PC-9 (cell line): ENCODE measurements around the gene NDST4. TPM values are rescaled to one million over a fixed set of nuclear protein-coding genes. Genes with fewer than 3 reads are reported as not detected.

Experiments
- BruUV-seq: library from RNA; stranded (reverse); fragments of 400-500 nt; replicated peaks from 2 replicates; lab custom pipeline; 2021; lab: Mats Ljungman, UMichigan
- CTCF ChIA-PET: fragments of 300-600 bp; sonication (Branson Sonifier 250); formaldehyde crosslinking; loops from one replicate; lab custom pipeline; 2022; ENCODE audit warnings: antibody characterized with exemption; lab: Charles Lee
- POLR2A ChIA-PET: fragments of 300-600 bp; sonication (Branson Sonifier 250); formaldehyde crosslinking; loops from one replicate; lab custom pipeline; 2022; ENCODE audit warnings: antibody characterized with exemption; ENCODE audit not compliant: unreplicated experiment; lab: Charles Lee
- DNase-seq, 2 experiments: peaks; one replicate each; pipeline versions ENCODE4 v3.0.0 to v3.0.0-alpha.2; 2015 to 2022; ENCODE audit warnings: mixed read lengths in 1 of 2
- H2AFZ ChIP-seq: fragments of 200-600 bp; sonication (generic); 2 replicates; pipeline ENCODE4 v1.8.1; 2017; ENCODE audit warnings: antibody characterized with exemption
- H3F3A ChIP-seq: fragments of 200-600 bp; sonication (generic); 2 replicates; pipeline ENCODE4 v1.8.1; 2017; ENCODE audit warnings: antibody characterized with exemption, mild to moderate bottlenecking, low read depth; ENCODE audit not compliant: insufficient read depth
- H3K27ac ChIP-seq: fragments of 200-600 bp; sonication (generic); 2 replicates; pipeline ENCODE4 v1.6.1; 2016; ENCODE audit warnings: mixed run types
- H3K27me3 ChIP-seq: fragments of 200-600 bp; sonication (generic); 2 replicates; pipeline ENCODE4 v1.6.1; 2016; ENCODE audit warnings: low read depth, mixed run types; ENCODE audit not compliant: insufficient read depth
- H3K36me3 ChIP-seq: fragments of 200-600 bp; sonication (generic); 2 replicates; pipeline ENCODE4 v1.6.1; 2016; ENCODE audit warnings: low read depth, mixed run types
- H3K4me1 ChIP-seq: fragments of 200-600 bp; sonication (generic); replicated peaks from 2 replicates; pipeline ENCODE4 v1.6.1; 2016; ENCODE audit warnings: mixed run types; ENCODE audit not compliant: insufficient read depth
- H3K4me2 ChIP-seq: fragments of 200-600 bp; sonication (generic); 2 replicates; pipeline ENCODE4 v1.6.1; 2017; ENCODE audit warnings: mixed run types
- H3K4me3 ChIP-seq: fragments of 200-600 bp; sonication (generic); 2 replicates; pipeline ENCODE4 v1.6.1; 2016; ENCODE audit warnings: mixed run types
- H3K79me2 ChIP-seq: fragments of 200-600 bp; sonication (generic); 2 replicates; pipeline ENCODE4 v1.6.1; 2017; ENCODE audit warnings: low read depth, mixed run types
- H3K9me2 ChIP-seq: fragments of 200-600 bp; sonication (generic); 2 replicates; pipeline ENCODE4 v1.8.1; 2017; ENCODE audit warnings: mild to moderate bottlenecking; ENCODE audit not compliant: insufficient read depth
- H3K9me3 ChIP-seq: fragments of 200-600 bp; sonication (generic); 2 replicates; pipeline ENCODE4 v1.8.1; 2016; ENCODE audit warnings: low read depth; ENCODE audit not compliant: insufficient read depth
- H4K20me1 ChIP-seq: fragments of 200-600 bp; sonication (generic); 2 replicates; pipeline ENCODE4 v1.8.1; 2017; ENCODE audit not compliant: insufficient read depth
- EZH2 ChIP-seq: fragments of 200-600 bp; sonication (generic); IDR thresholded peaks from 2 replicates; pipeline ENCODE4 v1.8.0; 2017; ENCODE audit warnings: antibody characterized with exemption, low read depth
- intact Hi-C: fragments of 100-400 bp; cut with micrococcal nuclease; formaldehyde crosslinking; loops from one replicate; pipeline ENCODE4 v1.10.0; 2022; ENCODE audit not compliant: unreplicated experiment
- total RNA-seq: library from RNA; stranded (reverse); gene quantifications from 2 replicates; pipeline ENCODE4 v1.2.3, GENCODE V29; 2021
- TF ChIP-seq, protein P1 (sequence below): fragments of 200-600 bp; sonication (generic); conservative IDR thresholded peaks from 2 replicates; pipeline ENCODE4 v1.6.1; 2017; ENCODE audit warnings: mixed run types, antibody characterized with exemption, mild to moderate bottlenecking, moderate library complexity

Gene NDST4
- total RNA-seq, 1 experiment from 2014 or later: not detected

DNA sequence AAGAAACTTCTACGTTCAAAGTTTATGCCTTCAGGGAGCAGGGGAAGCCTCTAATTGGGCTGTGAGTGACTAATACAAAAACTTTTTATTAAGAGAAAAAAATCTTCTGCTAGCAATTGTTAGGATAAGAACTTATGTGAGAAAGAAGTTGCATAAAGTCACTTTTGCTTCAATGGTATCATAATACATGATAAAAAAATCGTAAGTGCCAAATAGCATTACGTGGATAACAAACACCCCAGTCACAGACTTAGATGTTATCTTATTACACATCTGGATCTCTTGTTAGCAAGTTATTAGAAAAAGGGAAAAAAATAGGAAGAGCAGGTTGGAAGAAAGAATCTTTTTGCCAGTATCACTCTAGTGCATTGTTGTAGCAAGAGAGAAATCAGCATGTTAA lies 4.2 kb upstream of the NDST4 start:
- Histone ChIP-seq H3K4me2 (no peak overlapping the region), H3K36me3 (no peaks in the 10 kb centered on the region), H4K20me1 (no peaks in the 10 kb centered on the region), H3F3A (no peaks in the 10 kb centered on the region), H3K27ac (no peak overlapping the region), H2AFZ (no peak overlapping the region), H3K79me2 (no peaks in the 10 kb centered on the region), H3K9me2 (no peaks in the 10 kb centered on the region), H3K4me3 (no peak overlapping the region), H3K27me3 (no peaks in the 10 kb centered on the region), H3K4me1 (no peaks in the 10 kb centered on the region), H3K9me3 (no peaks in the 10 kb centered on the region)
- intact Hi-C loops: no loop called here
- BruUV-seq: no TSS peak
- DNase-seq: no peak
- ChIA-PET CTCF (no interaction called here), POLR2A (no interaction called here)
- TF ChIP-seq, protein P1, sequence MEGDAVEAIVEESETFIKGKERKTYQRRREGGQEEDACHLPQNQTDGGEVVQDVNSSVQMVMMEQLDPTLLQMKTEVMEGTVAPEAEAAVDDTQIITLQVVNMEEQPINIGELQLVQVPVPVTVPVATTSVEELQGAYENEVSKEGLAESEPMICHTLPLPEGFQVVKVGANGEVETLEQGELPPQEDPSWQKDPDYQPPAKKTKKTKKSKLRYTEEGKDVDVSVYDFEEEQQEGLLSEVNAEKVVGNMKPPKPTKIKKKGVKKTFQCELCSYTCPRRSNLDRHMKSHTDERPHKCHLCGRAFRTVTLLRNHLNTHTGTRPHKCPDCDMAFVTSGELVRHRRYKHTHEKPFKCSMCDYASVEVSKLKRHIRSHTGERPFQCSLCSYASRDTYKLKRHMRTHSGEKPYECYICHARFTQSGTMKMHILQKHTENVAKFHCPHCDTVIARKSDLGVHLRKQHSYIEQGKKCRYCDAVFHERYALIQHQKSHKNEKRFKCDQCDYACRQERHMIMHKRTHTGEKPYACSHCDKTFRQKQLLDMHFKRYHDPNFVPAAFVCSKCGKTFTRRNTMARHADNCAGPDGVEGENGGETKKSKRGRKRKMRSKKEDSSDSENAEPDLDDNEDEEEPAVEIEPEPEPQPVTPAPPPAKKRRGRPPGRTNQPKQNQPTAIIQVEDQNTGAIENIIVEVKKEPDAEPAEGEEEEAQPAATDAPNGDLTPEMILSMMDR: no peak
- no peak for TF ChIP-seq EZH2

DNA sequence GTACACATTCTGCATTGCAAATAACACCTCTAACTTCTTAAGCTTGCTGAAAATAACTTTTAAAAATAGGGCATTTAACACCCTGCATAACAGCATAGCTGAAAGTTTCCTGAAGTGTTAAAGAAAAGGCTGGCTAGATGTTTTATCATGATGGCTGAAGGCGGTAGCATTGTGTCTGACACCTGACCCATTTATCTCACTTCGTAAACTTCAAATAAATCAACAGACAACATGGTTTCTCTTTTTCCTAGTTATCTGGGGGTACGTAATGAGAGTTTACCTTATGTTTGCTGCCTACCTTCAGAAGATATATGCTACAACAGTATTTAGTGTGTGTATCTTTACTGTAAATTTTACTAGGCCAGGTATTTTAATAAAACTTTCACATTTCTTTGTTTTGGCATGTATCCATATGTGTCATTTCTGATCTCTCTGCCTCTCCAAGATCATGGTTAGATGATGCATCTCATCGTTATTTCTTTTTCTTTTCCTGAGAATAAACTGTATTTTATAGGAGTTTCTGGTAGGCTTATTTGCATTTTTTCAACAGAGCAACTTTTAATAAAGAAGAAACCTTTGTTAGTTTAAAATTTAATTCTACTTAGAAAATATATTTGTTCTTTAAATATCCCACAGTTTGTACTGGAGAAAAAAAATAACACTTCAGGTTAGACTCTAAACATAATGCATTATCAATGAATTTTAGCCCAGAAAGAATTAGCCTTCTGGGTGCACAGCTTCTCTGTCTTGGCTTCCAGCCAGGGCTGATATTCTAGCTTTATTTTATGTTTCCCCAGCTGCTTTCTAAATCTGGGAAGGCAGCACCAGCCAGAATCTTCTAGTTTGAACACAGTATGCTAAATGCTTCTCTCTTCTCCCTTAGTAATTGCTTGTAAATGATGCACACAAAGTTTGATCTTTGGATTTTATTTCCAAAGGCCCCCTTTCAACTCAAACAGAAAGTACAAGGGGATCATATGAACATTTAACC lies 2.9 kb downstream of the NDST4 start:
- Histone ChIP-seq H3K79me2 (no peaks in the 10 kb centered on the region), H2AFZ (no peak overlapping the region), H3K9me3 (no peaks in the 10 kb centered on the region), H4K20me1 (no peaks in the 10 kb centered on the region), H3K36me3 (no peaks in the 10 kb centered on the region), H3K4me3 (no peak overlapping the region), H3K4me1 (no peaks in the 10 kb centered on the region), H3F3A (no peaks in the 10 kb centered on the region), H3K27ac (no peak overlapping the region), H3K27me3 (no peaks in the 10 kb centered on the region), H3K4me2 (no peak overlapping the region), H3K9me2 (no peaks in the 10 kb centered on the region)
- CTCF ChIA-PET: no interaction called here
- intact Hi-C loops: no loop called here
- no TSS peak for BruUV-seq
- POLR2A ChIA-PET: no interaction called here
- no peak for TF ChIP-seq EZH2
- TF ChIP-seq, protein P1: no peak
- no peak for DNase-seq

DNA sequence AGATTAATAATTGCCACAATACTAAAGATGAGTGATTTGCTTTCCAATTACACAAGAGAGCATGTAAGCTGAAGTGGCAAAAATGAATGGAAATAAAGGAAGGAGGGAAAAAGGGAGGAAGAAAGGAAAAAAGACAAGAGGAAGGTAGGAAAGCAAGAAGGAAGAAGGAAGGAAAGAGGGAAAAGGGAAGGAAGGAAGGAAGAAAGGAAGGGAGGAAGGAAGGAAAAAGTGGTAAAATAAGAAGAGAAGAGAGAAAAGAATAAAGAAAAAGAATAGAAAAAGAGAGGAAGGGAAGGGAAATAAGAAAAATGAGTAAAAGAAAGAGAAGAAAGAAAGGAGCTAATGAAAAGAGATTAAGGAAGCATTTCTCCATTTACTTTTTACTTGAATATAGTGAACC lies 4.6 kb downstream of the NDST4 start:
- Histone ChIP-seq H3K9me2 (no peaks in the 10 kb centered on the region), H3K79me2 (no peaks in the 10 kb centered on the region), H3K36me3 (no peaks in the 10 kb centered on the region), H3K27ac (no peak overlapping the region), H4K20me1 (no peaks in the 10 kb centered on the region), H3F3A (no peaks in the 10 kb centered on the region), H3K9me3 (no peaks in the 10 kb centered on the region), H3K27me3 (no peaks in the 10 kb centered on the region), H2AFZ (no peak overlapping the region), H3K4me3 (no peak overlapping the region), H3K4me2 (no peak overlapping the region), H3K4me1 (no peaks in the 10 kb centered on the region)
- no TSS peak for BruUV-seq
- no peak for DNase-seq
- intact Hi-C loops: no loop called here
- ChIA-PET POLR2A (no interaction called here), CTCF (no interaction called here)
- no peak for TF ChIP-seq EZH2
- TF ChIP-seq, protein P1: no peak
